NCI-H510A (cell line): ENCODE data around the gene MTRF1L.
"Not testable (repeated sequence)": the region's sequence is repeated elsewhere in the genome, so short reads cannot be mapped to it uniquely, and the experiment has no call there.

Source experiments
- DNase-seq: peaks from one replicate; lab custom pipeline; 2025; lab: John Stamatoyannopoulos, UW

The MTRF1L gene

GRCh38 chr6:152969688-152970418 is 32.7 kb downstream of the MTRF1L start:
- DNase-seq: no peak

- not testable (repeated sequence) for DNase-seq
These were observed 36.2 kb downstream of the MTRF1L start for GRCh38 chr6:152966168-152966894.

- DNase-seq: no peak
These were observed 43.2 kb downstream of the MTRF1L start for GRCh38 chr6:152959333-152959732.

GRCh38 chr6:152957796-152958195 is 44.7 kb downstream of the MTRF1L start:
- DNase-seq: no peak

GRCh38 chr6:152954443-152954842 is 48.1 kb downstream of the MTRF1L start:
- DNase-seq: no peak

DNA sequence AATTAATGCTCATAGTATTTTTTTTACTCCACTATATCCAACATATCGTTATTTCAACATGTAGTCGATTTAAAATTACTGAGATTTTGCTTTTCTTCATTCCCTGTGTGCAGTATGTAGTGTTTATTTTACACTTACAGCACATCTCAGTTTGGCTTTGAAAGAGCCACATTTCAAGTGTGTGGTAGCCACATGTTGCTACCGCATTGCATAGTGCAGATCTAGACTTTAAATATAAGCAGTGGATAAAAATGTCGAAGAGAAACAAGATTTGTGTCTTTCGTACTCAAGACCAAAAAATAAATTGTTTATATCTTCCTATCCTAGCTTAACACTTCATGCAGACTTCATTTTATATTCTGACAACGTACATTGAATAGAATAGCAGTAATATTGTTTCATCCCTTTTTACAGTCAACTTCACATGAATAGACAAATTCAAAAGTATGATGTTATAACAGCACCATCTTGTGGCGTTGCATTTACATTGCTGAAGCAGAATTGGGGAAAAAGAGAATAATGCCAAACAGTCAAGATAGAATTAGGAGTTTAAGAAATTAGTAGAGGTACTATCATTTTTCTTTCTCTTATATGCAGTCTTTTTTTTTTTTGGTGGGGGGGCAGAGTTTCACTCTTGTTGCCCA is 49.5 kb downstream of the MTRF1L start:
- no peak for DNase-seq

DNA sequence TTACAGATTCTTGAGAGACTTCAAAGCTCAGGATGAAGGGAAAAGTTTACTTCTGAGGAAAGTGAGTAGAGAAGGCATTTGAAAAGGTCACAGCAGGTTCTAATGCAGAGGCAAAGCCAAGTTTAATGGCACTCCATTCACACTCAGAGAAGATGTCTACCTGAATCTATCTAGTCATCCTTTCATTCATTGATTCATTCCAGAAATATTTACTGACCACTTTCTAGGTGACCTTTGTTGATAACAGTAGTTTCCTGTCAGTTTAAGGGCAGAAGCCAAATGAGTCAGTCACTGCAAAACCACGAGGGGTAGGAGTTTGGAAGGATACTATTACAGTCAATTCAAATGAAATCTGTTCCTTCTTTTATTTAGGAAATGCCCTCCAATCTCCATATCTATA is 50.5 kb downstream of the MTRF1L start:
- no peak for DNase-seq

GRCh38 chr6:152950240-152950639 is 52.3 kb downstream of the MTRF1L start:
- DNase-seq: no peak

GRCh38 chr6:152948150-152948768 is 54.2 kb downstream of the MTRF1L start:
- DNase-seq: no peak

- DNase-seq: no peak
These were observed 55.5 kb downstream of the MTRF1L start for GRCh38 chr6:152946995-152947394.

DNA sequence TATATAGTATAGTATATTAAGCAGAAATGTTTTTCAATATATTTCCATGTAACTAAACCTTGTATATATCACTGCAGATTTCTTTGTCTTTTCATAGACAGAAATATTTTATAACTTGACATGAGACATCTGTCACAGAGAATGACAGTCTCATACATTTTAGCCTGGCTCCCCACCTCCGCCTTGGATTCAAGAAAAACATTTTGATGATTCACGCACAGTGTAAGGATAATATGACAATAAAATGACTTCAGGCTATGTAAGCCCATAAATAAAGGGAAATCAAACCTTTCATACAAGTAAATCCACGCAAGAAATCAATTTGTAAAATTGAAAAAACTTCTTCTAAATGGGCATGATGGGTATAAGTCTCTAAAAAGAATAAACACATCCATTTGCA is 56.0 kb downstream of the MTRF1L start:
- DNase-seq: no peak

DNA sequence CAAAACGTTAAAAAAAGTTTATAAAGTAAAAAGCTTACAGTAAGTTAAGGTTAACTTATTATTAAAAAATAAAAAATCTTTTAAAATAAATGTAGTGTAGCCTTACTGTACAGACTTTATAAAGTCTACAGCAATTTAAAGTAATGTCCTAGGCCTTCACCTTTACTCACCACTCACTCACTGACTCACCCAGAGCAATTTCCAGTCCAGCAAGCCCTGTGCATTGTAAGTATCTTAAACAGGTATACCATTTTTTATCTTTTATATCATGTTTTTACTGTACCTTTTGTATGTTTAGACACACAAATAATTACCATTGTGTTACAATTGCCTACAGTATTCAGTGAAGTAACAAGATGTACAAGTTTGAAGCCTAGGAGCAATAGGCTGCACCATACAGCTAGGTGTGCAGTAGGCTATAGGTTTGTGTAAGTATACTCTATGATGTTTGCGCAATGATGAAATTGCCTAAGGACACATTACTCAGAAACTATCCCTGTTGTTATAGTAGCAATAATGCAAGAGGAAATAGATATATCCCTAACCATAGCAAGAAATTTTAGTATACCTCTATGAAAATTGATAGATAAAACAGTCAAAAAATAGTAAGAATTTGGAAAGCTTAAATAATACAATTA is 59.1 kb downstream of the MTRF1L start:
- DNase-seq: no peak

GRCh38 chr6:152942319-152942869 is 60.1 kb downstream of the MTRF1L start:
- no peak for DNase-seq

DNA sequence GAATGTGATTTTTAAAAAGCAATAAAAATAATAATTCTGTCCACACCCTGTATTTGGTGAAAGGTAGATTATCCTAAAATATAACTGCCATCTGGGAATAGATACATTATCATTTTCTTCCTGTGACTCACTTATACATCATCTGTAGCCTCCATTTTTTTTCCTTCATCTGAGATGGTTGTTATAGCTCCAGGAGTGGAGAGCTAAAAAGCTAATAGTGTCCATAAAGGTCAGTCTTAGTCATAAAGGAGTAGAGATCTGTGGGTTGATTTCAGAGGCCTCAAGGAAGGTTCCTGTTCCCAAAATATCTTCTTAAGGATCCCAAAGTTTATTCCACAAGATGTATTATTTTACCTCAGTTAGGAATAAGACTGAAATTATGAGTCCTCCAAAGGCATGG is 60.8 kb downstream of the MTRF1L start:
- DNase-seq: no peak
